NCI-H2107 (cell line): Measurements from ENCODE around the gene LRRC15.

Experiments used
- DNase-seq: peaks from one replicate; lab custom pipeline; 2025; lab: John Stamatoyannopoulos, UW

Gene LRRC15

DNA sequence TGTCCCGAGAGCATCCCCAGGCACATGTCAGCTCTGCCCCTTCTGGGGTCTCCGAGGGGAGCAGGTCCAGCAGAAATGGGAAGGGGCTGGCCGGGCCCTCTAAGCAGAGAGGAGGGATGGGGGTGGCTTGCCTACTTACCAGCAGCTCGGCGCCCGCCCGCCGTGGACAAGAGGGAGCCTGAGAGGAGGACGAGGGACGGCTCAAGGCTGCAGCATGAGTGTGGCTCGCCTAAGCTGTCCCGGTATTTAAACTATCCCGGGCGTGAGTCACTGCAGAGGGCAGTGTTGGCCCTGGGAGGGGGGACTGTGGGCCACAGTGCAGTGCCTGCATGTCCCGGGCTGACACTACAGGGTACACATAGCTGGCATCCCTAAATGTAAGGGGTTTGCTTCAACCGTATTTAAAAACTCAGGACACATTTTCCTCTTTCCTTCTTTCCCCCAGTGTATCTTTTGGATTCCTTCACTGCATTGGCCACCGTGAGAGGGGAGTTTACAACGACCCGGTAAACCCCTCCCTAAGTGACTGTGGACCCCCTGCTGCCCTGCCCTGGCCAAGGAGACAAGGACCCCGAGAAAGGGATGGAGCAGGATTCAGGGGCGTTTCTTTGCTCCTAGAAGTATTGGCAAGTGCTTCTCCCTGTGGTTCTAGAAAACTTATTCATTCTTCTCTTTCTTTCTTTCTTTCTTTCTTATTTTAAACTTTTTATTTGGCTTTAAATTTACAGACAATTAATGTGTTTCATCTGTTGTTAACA is at the start of gene LRRC15:
Gene LRRC15, minus strand, starts transcription at position 222 of the 758 bp plus-strand sequence. CDS start 8,700 bp downstream, outside the sequence.
- no peak for DNase-seq

DNA sequence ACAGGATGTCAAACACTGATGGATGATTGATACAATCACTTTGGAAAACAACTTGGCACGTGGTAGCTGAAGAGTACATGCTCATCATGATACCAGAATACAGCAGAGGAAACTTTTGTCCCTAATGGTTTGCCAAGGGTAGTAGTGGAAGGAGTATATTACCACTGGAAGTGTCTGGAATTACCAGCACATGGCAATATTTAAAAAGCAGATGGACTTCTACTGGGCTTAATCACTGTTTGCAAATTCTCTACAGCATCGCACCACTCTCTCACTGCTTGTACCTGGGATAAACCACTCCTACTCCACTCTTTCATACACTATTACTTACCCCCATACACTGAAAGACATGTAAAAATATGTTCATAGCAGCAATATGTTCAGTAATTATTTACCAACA is 49.1 kb upstream of the LRRC15 start:
- no peak for DNase-seq

DNA sequence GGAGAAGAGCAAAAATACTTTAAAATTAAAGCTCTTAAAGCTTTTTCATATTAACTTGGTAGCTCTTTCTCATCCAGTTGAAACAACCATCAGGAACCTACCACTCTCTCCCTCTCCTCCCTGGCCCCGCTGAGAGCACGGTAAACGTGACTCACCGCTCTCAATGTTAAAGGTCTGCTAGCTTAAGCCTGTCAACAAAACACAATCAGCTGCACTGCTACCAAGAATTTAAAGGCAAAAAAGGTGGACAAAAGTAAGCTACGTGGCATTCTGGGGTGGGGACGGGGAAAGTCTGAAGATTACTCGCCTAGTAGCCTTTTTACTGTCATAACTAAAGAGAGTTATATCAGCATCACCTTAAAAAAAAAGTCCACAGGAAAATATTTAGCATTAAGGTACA is 37.9 kb upstream of the LRRC15 start:
- DNase-seq, result no peak

DNA sequence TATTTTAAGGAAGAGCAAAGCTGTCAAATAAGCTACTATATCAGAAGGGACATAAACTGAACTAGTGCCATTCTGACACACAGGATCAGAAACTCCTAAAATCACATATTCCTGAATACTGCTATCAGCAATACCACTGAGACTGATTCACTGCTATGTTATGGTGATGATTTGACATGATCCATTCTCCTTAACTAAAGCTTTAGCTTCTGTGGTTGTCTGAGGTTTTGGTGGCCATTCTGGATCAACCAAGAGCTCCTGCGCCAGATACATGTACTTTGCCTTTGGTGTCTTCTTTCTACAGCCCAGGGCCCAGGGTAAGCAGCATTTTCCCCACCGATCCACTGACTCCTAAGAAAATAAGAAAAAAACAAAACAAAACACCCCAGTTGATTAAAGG is 36.2 kb upstream of the LRRC15 start:
- no peak for DNase-seq

DNA sequence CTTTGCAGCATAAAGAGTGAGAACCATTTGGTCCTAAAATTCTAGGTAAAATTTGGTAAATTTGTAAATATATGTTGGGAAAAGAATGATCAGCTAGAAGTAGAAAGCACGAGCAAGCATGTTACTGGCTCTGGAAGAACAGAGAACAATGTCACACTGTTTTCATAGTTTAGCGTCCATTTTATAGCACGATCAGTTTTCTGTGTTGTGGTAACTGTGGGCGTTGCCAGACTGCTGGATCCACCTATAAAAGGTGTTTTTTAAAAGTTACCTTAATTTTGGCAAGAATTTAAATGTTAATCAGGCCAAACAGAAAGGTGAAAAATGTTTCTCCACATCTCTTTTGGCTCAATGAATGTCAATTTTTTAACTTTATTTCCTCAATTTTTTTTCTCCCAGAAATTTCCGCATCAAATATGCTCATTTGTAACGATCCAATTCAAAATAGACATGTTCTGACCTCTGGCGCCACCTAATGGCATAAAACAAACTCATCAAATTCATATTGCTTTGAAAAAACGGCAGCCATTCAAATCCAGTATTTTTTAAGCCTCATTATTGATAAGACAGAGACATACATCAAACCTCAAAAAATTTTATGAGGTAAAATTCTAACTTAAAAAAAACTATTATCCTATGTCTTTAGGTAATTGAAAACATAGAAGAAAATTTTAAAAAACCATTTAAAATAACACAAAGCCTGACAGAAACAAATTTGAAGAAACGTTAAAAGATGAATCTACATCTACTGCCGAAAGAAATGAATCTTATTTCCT is 35.0 kb upstream of the LRRC15 start:
- DNase-seq, result peak; percentile 80

DNA sequence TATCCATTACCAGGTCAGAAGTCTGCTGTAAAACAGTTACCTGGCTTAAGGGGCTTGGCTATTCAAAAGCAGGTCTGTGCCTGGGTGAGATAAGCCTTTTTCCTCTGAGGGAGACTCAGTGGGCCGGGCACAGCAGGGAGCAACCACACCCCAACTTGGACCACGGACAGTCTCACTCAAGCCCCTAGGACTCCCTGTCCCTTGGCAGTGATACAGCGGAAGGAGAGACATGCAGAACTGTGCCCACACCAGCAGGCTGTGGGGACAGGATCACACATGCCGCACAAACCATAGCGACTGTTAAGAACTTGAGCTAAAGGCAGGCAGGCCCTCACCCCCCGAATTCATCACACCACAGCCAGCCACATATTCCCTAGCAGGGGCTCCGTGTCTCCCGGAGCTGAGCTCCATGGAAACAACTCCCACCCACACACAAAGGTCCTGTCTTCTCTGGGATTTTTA is 32.4 kb upstream of the LRRC15 start:
- DNase-seq, result no peak

DNA sequence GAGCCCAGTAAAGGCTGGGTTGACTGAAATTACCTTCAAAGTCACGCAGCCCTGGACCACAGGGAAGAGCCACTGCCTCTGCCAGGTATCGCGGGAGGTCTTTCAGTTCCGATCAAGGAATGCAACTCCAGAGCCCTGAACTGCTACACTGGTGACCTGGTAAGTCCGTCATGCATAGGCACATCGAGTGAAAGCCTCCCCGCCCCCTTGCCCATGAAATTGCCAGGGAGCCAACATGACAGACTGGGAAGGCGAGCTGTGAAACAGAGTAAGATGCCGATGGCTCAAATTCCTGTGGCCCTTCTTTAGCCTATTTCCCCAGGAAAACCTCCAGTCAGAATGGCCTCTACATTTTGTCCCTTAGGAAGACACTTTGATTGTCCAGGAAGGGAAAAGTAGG is 31.8 kb upstream of the LRRC15 start:
- no peak for DNase-seq

DNA sequence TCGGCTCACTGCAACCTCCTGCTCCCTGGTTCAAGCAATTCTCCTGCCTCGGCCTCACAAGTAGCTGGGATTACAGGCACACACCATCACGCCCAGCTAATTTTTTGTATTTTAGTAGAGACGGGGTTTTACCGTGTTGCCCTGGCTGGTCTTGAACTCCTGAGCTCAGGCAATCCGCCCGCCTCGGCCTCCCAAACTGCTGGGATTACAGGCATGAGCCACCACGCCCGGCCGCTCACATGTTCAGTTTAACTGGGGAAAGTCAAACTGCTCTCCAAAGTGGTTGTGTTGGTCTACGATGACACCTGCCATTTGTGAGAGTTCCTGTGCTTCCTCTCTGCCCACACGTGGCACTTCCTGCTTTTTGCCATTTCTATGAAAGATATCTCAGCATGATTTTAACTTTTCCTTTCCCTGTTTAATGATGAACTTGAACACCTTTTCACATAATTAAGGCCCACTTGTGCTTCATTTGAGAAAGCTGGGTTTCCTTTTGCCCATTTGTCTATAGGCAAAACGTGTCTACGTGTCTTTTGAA is 30.4 kb upstream of the LRRC15 start:
- no peak for DNase-seq

DNA sequence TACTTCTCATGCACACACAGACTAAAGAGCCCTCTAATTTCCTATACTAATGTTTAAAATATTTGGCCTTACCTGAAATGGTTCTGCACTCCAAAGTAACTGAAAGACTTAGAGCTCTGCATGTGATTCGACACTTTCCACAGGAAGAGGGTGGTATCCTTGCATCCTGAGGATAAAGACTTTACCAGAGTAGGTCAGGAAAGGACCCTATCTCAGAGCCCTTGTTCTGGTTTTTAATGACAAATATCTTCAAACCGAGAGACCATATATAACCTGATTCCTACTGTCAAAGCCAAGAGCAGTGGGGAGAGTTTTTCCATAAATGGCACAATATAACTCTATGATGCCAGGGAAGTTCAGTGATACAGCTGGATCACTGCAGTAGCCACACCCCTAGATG is 29.6 kb upstream of the LRRC15 start, which contains the start of gene GP5:
Gene GP5, minus strand, starts transcription at position 101 of the 400 bp plus-strand sequence. CDS start 984 bp downstream, outside the sequence.
- no peak for DNase-seq

DNA sequence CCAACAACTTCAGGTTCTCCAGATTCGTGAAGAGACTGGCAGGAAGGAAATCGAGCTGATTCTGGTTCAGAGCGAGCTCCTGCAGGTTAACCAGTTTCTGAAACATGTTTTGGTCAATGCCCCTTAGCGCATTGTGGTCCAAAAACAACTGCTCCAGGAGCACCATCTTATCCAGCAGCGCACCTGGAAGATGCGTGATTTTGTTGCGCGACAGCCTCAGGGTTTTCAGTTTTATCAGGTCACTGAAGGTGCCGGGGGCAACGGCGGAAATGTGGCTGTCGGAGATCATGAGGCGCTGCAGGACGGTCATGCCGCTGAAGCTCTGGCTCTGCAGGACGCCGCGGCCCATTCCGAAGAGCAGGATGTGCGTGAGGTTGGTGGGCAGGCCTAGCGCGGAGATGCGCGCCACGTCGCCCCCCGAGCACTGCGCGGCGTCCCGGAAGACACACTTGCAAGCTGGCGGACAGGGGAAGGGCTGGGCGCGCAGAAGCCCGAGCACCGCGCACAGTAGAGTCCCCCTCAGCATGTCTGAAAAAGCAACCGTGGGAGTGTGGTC is 28.3 kb upstream of the LRRC15 start:
- DNase-seq, result no peak

DNA sequence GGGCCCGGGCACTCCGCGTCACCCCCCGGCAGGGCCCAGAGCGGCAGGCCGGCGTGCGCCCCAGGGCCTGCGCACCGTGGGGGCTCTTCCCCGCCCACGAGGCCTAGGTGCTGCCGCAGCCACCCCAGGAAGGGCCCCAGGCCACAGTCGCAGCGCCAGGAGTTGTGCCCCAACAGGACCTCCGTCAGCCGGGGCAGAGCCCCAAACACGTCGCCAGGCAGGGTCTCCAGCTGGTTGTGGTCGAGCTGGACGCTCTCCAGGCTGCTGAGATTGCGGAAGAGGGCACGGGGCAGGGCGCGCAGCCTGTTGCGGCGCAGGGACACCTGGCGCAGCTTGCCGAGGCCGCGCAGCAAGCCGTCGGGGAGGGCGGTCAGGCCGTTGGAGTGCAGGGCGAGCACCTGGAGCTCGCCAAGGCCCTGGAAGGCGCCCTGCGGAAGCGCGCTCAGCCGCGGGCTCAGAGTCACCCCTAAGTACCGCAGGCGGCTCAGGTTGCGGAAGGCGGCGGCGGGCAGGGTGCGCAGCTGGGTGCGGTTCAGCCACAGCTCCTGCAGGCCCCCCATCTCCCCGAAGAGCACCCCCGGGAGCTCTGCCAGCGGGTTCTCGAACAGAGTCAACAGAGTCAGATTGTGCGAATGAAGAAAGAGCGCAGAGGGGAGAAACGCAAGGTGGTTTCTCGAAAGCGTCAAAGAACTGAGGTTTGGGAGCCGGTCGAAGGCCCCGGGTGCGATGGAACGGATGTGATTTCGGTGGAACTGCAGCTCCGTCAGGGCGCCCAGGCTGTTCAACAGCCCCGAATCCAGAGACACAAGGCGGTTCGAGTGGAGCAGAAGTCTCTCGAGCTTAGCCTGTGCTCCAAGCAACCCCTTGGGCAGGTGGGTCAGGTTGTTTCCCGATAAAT is 27.6 kb upstream of the LRRC15 start:
- DNase-seq, result no peak

DNA sequence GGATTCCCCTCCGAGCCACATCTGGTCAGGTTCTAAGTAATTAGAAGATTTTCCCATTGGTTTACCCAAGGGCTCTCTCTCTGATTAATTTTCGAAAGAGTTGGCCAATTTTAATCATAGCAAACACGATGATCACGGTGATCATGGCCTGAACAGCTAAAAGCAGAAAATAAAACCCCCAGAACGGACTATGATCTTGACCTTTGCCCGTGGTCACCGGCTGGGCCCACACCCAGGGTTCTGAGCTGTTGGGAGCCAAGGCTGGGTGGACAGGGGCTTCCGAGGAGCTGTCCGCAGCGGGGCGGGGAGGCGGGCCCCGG is 27.0 kb upstream of the LRRC15 start:
- no peak for DNase-seq

DNA sequence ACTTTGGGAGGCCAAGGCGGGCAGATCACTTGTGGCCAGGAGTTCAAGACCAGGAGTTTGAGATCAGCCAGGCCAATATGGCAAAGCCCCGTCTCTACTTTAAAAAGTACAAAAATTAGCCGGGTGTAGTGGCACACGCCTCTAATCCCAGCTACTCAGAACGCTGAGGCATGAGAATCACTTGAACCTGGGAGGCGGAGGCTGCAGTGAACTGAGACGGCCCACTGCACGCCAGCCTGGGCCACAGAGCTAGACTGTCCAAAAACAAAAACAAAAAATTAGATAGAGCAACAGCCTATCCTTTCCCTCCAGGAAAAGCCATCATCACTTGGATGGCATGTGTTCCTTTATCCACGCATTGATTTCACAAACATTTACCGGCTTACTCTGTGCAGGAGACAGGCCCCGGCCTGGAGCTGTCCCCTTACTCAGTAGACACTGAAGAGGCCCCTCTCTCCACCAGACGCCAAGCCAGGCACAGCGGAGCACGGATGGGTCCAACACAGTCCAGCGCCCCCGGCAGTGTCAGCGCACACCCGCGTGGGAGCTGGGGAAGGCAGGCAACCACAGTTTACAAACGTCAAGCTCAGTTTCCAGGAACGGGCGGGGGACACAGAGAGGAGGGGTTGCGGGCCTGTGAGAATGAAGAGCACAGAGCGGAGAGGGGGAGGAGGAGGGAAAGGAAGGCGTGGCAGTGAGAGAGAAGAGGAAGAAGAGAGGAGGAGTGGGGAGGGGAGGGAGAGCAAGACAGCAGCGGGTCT is 26.4 kb upstream of the LRRC15 start:
- no peak for DNase-seq

DNA sequence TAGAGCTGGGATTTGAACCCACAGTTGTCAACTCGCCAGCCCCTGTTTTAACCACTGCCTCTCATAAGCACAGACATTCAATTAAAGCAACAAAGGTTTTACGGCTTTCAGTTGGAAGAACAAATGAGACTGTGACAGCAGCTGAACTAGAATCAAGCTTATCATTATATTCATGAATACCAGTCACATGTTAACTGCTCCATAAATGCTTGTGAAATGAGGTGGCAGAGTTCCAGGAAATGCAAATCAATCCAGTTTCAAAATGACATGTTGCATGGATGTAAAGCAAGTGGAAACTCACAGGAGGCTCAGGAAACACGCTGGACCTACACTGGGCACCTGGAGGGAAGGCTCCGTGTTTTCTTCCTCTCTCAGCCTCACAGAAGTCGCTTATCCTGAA is 25.7 kb upstream of the LRRC15 start:
- peak; percentile 82 for DNase-seq

DNA sequence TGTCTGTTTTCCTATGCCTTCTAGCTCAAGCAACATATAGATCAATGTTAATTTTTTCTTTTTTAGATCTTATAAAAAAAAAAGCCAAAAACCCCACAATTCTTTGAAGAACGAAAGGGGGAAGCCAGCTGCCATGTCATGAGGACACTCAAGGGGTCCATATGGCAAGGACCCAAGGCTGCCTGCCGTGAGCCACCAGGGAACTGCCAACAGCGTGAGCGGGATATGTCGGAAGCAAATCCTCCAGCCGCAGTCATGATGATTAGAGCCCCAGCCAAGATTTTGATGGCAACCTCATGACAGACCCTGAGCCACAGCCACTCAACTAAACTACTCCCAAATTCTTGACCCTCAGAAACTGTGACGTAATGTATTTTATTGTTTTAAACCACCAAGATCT is 23.0 kb upstream of the LRRC15 start:
- no peak for DNase-seq

DNA sequence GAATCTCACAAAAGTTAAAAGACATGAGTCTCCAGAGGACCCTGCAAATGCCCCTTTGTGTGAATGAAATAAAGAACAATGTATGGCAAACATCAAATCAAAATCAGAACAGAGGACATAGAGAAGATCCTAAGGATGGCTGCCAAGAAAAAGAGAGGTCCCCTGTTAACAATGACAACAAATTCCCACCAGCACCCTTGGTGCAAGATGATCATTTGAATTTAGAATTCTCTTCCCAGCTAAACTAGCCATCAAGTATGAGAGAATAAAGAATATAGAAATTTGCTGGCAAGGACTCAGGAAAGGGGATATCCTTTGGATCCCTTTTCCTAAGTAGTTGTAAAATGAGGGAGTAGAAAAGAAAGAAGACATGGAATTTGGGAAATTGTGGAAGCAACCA is 21.3 kb upstream of the LRRC15 start:
- DNase-seq, result no peak

DNA sequence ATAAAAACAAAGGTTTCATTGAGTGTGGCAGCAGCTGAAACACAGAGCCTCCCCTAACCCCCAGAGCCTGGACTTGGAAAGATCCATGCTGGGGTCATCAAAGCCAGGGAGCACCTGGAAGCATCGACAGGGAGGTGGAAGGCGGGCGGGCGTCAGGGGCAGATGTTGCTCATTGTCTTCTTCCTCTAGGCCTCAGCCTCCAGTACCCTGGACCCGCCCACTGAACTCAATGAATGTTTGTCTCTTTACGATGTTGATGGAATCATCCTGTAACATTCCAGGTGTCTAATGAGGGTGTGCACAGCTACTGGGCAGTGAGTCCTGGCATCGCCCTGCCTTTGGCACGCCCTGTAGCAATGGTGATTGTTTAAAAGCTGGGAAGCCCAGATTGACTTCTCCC is 19.7 kb upstream of the LRRC15 start:
- no peak for DNase-seq

DNA sequence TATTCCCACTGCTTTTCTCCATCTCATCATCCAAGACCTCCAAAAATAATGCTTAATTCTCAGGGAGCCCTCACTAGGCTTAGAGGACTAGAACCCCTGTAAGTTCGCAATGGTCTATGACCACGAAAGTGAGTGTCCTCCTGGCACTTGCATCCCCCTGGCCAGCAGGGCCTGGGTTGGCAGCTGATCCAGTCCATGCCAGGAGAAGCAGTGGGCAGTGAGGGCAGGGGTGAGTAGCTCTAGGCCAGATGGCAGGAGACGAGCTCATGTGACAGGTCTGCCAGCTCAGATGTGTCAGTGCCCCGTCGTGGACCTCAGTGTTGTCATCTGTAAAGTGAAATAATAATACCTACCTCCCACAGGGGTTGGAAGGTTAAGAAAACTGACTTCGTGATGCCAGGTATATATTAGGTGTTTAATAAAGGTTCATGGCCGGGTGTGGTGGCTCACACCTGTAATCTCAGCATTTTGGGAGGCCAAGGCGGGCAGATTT is 18.4 kb upstream of the LRRC15 start:
- DNase-seq, result no peak

DNA sequence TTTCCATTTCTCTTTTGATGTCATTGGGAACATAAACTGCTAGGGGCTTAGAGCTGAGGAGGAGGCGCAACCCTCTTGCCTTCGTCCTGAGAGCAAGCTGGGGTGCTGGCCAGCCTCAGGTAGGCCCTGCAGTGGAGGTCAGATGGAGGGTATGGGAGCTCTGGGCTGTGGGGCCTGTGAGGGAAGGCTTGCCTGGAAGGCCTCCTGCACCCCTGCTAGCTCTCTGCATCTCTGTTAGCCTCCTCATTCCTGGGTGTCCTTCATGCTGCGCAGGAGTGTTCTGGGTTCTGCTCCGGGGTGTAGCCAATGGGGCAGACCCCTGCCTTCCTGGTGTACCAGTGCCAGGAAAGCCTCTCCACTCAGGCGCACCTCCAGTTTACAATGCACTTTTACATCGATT is 17.7 kb upstream of the LRRC15 start:
- no peak for DNase-seq

DNA sequence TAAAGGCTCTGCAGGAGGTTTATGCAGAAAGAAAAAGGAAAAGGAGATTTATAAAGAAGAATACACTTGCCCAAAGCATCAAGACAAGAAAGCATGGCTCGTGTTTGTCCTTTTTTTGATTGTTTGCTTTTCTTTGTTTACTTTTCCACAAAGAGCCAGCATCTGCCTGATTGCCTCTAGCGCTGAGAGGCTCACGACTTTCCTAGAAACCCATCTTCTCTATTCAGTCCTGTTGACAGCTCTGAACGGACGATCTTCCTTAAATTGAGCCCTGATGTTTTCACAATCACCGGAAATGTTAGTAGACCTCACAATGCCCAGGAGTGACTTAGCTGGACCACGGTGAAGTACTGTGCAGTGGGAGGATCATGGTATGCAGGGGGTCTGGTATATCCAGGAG is 17.1 kb upstream of the LRRC15 start:
- DNase-seq, result no peak

DNA sequence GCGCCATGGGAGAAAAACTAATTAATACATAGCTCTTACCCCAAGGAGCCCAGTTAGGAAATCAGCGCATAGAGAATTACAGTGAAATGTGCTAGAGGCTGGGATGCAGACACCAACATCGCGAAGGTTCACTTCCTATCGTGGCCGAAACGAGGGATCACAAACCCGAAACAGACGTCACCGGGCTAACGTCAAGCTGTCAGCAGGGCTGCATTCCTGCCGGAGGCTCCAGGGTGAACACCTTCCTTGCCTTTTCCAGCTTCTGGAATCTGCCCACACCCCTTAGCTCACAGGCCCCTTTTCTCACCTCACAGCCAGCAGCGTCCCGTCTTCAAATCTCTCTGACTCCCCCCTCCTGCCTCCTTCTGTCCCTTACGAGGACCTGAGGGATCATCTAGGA is 16.5 kb upstream of the LRRC15 start:
- DNase-seq, result no peak
